Common myeloid progenitor, CD34-positive (primary cell): ENCODE measurements around the gene FAM107A.
A peak's percentile ranks its signal among the peaks of the same experiment; 100 is the strongest.

Experiments
- CTCF ChIA-PET: fragments of 350-600 bp; sonication (Branson Sonifier 250); formaldehyde crosslinking; loops from one replicate; lab custom pipeline; 2021; ENCODE audit warnings: antibody characterized with exemption; lab: Charles Lee
- POLR2A ChIA-PET: fragments of 350-600 bp; sonication (Branson Sonifier 250); formaldehyde crosslinking; loops from one replicate; lab custom pipeline; 2021; ENCODE audit warnings: antibody characterized with exemption; lab: Charles Lee
- DNase-seq, 3 donors: peaks; one replicate each; pipeline versions ENCODE4 v3.0.0 to v3.0.0-alpha.2; 2013
- H3K27ac ChIP-seq, 2 experiments: 1 replicate in 1 of 2; 2 replicates in 1 of 2; pipeline ENCODE4 v1.7.0; 2013; ENCODE audit warnings: inconsistent platforms in 2 of 2, low read length in 2 of 2, mild to moderate bottlenecking in 2 of 2, low read depth in 1 of 2, moderate library complexity in 1 of 2; ENCODE audit not compliant: severe bottlenecking in 2 of 2, insufficient read depth in 1 of 2, poor library complexity in 1 of 2
- H3K27me3 ChIP-seq, 5 experiments: replicated peaks in 2 of 5; 1 replicate in 3 of 5; 2 replicates in 2 of 5; pipeline versions ENCODE4 v1.6.1 to v1.7.0; 2013; ENCODE audit warnings: low read length in 4 of 5, mild to moderate bottlenecking in 2 of 5, moderate library complexity in 2 of 5, inconsistent platforms in 1 of 5; ENCODE audit not compliant: insufficient read depth in 5 of 5, control insufficient read depth in 4 of 5
- H3K36me3 ChIP-seq, 4 experiments: 1 replicate in 2 of 4; 2 replicates in 2 of 4; pipeline versions ENCODE4 v1.6.1 to v1.7.0; 2013; ENCODE audit warnings: low read length in 3 of 4, control low read depth in 1 of 4, mild to moderate bottlenecking in 1 of 4; ENCODE audit not compliant: control insufficient read depth in 4 of 4, insufficient read depth in 4 of 4
- H3K4me1 ChIP-seq, 4 experiments: 1 replicate in 3 of 4; 2 replicates in 1 of 4; pipeline versions ENCODE4 v1.6.1 to v1.7.1; 2013; ENCODE audit warnings: low read length in 3 of 4, mild to moderate bottlenecking in 3 of 4, control low read depth in 1 of 4, inconsistent platforms in 1 of 4, moderate library complexity in 1 of 4; ENCODE audit not compliant: control insufficient read depth in 4 of 4, insufficient read depth in 4 of 4; ENCODE audit errors: control extremely low read depth in 1 of 4
- H3K4me3 ChIP-seq, 7 experiments: 1 replicate in 4 of 7; 2 replicates in 3 of 7; pipeline versions ENCODE4 v1.5.1 to v1.7.0; 2013; ENCODE audit warnings: mild to moderate bottlenecking in 7 of 7, low read length in 6 of 7, moderate library complexity in 6 of 7, inconsistent platforms in 2 of 7, low read depth in 2 of 7, control low read depth in 1 of 7; ENCODE audit not compliant: insufficient read depth in 4 of 7, control insufficient read depth in 1 of 7; ENCODE audit errors: extremely low read depth in 1 of 7
- H3K9me3 ChIP-seq, 5 experiments: 1 replicate in 4 of 5; 2 replicates in 1 of 5; pipeline versions ENCODE4 v1.6.1 to v1.7.1; 2013; ENCODE audit warnings: low read length in 4 of 5, mild to moderate bottlenecking in 2 of 5, inconsistent platforms in 1 of 5, low read depth in 1 of 5, moderate library complexity in 1 of 5; ENCODE audit not compliant: control insufficient read depth in 4 of 5, insufficient read depth in 2 of 5; ENCODE audit errors: control extremely low read depth in 1 of 5
- WGBS: methylation state at CpG from one replicate; pipeline ENCODE4 v1.1.5; 2013; ENCODE audit not compliant: insufficient coverage; 5-methylcytosine and 5-hydroxymethylcytosine counted together

The FAM107A gene

GRCh38 chr3:58537412-58538301, 39.5 kb downstream of the FAM107A start:
- Histone ChIP-seq H3K4me3 (peak overlapping the region in 2 of 7 experiments; percentile 21 to 46), H3K27me3 (no peaks in the 10 kb centered on the region), H3K27ac (no peak overlapping the region), H3K9me3 (peaks cover 0 to 4% (median 0%) of the 10 kb centered on the region in 5 experiments), H3K36me3 (no peaks in the 10 kb centered on the region), H3K4me1 (peaks cover 0 to 38% (median 29%) of the 10 kb centered on the region in 4 experiments)
- 89% methylated on average over 4 of the region's 4 CpGs for WGBS
- no peak for DNase-seq
- POLR2A ChIA-PET, result interaction anchor here (0.6 kb wide), 2 partner anchors 21 to 440 kb away, joined by 3 read pairs; no protein-coding TSS in a partner anchor
- CTCF ChIA-PET, result interaction anchor here (0.5 to 1.8 kb wide), 9 partner anchors 8 to 232 kb away, joined by 3 to 6 read pairs (median 3); partner anchors contain the start of genes HTD2, KCTD6 and RPP14

GRCh38 chr3:58536501-58537411, 40.4 kb downstream of the FAM107A start, which contains the start of gene ACOX2:
ACOX2 (minus strand) TSS chr3:58537190; CDS start chr3:58535106, 2,084 bp downstream.
- H3K9me3 ChIP-seq, result peaks cover 0 to 4% (median 0%) of the 10 kb centered on the region in 5 experiments
- peak within 1 kb of the TSS in 1 of 2 experiments; percentile 15 for H3K27ac ChIP-seq
- peak within 1 kb of the TSS in 3 of 7 experiments; percentile 20 to 46 (median 21) for H3K4me3 ChIP-seq
- no peaks in the 10 kb centered on the region for H3K27me3 ChIP-seq
- 38% methylated on average over 12 of the region's 13 CpGs for WGBS
- DNase-seq, result peak in 2 of 3 donors; percentile 12 to 19
- peaks cover 0 to 2% (median 0%) of the 10 kb centered on the region in 4 experiments for H3K36me3 ChIP-seq
- peaks cover 0 to 41% (median 32%) of the 10 kb centered on the region in 4 experiments for H3K4me1 ChIP-seq
- ChIA-PET CTCF (interaction anchor here (0.8 to 1.8 kb wide), 5 partner anchors 30 to 231 kb away, joined by 3 to 6 read pairs (median 3); partner anchors contain the start of genes HTD2, KCTD6 and RPP14), POLR2A (no interaction called here)

- ChIA-PET POLR2A (interaction anchor here (0.6 kb wide), 1 partner anchor 318 kb away, joined by 3 read pairs; no protein-coding TSS in a partner anchor), CTCF (interaction anchor here (0.8 to 4.9 kb wide), 7 partner anchors 9 to 115 kb away, joined by 3 to 50 read pairs (median 4); partner anchors contain the start of gene KCTD6)
- H3K27ac ChIP-seq, result no peak overlapping the region
- peaks cover 0 to 4% (median 0%) of the 10 kb centered on the region in 5 experiments for H3K9me3 ChIP-seq
- H3K4me1 ChIP-seq, result peaks cover 0 to 44% (median 34%) of the 10 kb centered on the region in 4 experiments
- no peak overlapping the region for H3K4me3 ChIP-seq
- peaks cover 0 to 5% (median 0%) of the 10 kb centered on the region in 4 experiments for H3K36me3 ChIP-seq
- DNase-seq, result peak; percentile 21 to 84 (median 78)
- 27% methylated on average over 1 of the region's 2 CpGs for WGBS
- H3K27me3 ChIP-seq, result no peaks in the 10 kb centered on the region
These were observed 41.4 kb downstream of the FAM107A start for GRCh38 chr3:58535531-58536500.

- POLR2A ChIA-PET, result no interaction called here
- 97% methylated on average over 8 of the region's 9 CpGs for WGBS
- CTCF ChIA-PET, result interaction anchor here (0.8 to 4.9 kb wide), 18 partner anchors 10 to 200 kb away, joined by 3 to 50 read pairs (median 4); partner anchors contain the start of gene KCTD6
- H3K36me3 ChIP-seq, result peaks cover 0 to 5% (median 2%) of the 10 kb centered on the region in 4 experiments
- no peak overlapping the region for H3K27ac ChIP-seq
- H3K9me3 ChIP-seq, result peaks cover 0 to 4% (median 0%) of the 10 kb centered on the region in 5 experiments
- DNase-seq, result no peak
- H3K4me1 ChIP-seq, result peaks cover 0 to 44% (median 34%) of the 10 kb centered on the region in 4 experiments
- H3K27me3 ChIP-seq, result no peaks in the 10 kb centered on the region
- no peak overlapping the region for H3K4me3 ChIP-seq
These were observed 42.3 kb downstream of the FAM107A start for GRCh38 chr3:58534592-58535494.

- peaks cover 0 to 5% (median 2%) of the 10 kb centered on the region in 4 experiments for H3K36me3 ChIP-seq
- DNase-seq, result peak; percentile 76 to 84 (median 82)
- ChIA-PET CTCF (interaction anchor here (1.1 to 4.9 kb wide), 11 partner anchors 10 to 224 kb away, joined by 3 to 50 read pairs (median 6); partner anchors contain the start of gene KCTD6), POLR2A (no interaction called here)
- no peak overlapping the region for H3K4me3 ChIP-seq
- H3K4me1 ChIP-seq, result peaks cover 0 to 49% (median 42%) of the 10 kb centered on the region in 4 experiments
- no peak overlapping the region for H3K27ac ChIP-seq
- no peaks in the 10 kb centered on the region for H3K27me3 ChIP-seq
- peaks cover 0 to 4% (median 0%) of the 10 kb centered on the region in 5 experiments for H3K9me3 ChIP-seq
- WGBS, result 22% methylated on average over 9 of the region's 11 CpGs
These were observed 44.4 kb downstream of the FAM107A start for GRCh38 chr3:58532794-58533220.
